Calu3 (cell line): ENCODE data around the gene CDC23. TPM values are rescaled to one million over a fixed set of nuclear protein-coding genes. Genes with fewer than 3 reads are reported as not detected.

Source experiments
- BruUV-seq: library from RNA; stranded (reverse); fragments of 400-500 nt; replicated peaks from 2 replicates; lab custom pipeline; 2021; lab: Mats Ljungman, UMichigan
- CTCF ChIA-PET: fragments of 300-600 bp; sonication (Branson Sonifier 250); formaldehyde crosslinking; loops from one replicate; lab custom pipeline; 2022; ENCODE audit warnings: antibody characterized with exemption; lab: Charles Lee
- DNase-seq: peaks from one replicate; pipeline ENCODE4 v3.0.0; 2022
- H3K27ac Mint-ChIP-seq: one replicate; pipeline ENCODE4 v1.8.0; 2022; ENCODE audit warnings: mixed read lengths; ENCODE audit not compliant: unreplicated experiment
- H3K27me3 Mint-ChIP-seq: one replicate; pipeline ENCODE4 v1.8.0; 2022; ENCODE audit warnings: mixed read lengths; ENCODE audit not compliant: unreplicated experiment
- H3K36me3 Mint-ChIP-seq: one replicate; pipeline ENCODE4 v1.8.0; 2022; ENCODE audit warnings: mild to moderate bottlenecking, moderate library complexity, mixed read lengths; ENCODE audit not compliant: insufficient read depth, unreplicated experiment
- H3K4me1 Mint-ChIP-seq: one replicate; pipeline ENCODE4 v1.8.0; 2022; ENCODE audit warnings: mild to moderate bottlenecking, low read depth, mixed read lengths; ENCODE audit not compliant: unreplicated experiment
- H3K4me3 Mint-ChIP-seq: one replicate; pipeline ENCODE4 v1.8.0; 2022; ENCODE audit warnings: mild to moderate bottlenecking, low read depth, moderate library complexity, mixed read lengths; ENCODE audit not compliant: unreplicated experiment
- H3K9me3 Mint-ChIP-seq: one replicate; pipeline ENCODE4 v1.8.0; 2022; ENCODE audit warnings: low read depth, mixed read lengths; ENCODE audit not compliant: unreplicated experiment
- CTCF ChIP-seq: fragments of 200-600 bp; IDR thresholded peaks from one replicate; pipeline ENCODE4 v1.8.0; 2022; ENCODE audit warnings: antibody characterized with exemption; ENCODE audit not compliant: unreplicated experiment
- intact Hi-C: fragments of 100-400 bp; cut with micrococcal nuclease; formaldehyde crosslinking; loops from one replicate; pipeline ENCODE4 v1.10.0; 2022; ENCODE audit not compliant: unreplicated experiment
- total RNA-seq: library from RNA; stranded (reverse); gene quantifications from 2 replicates; pipeline ENCODE4 v1.2.3, GENCODE V29; 2022

CDC23 gene
- total RNA-seq, 1 experiment from 2014 or later = 46.9 TPM

GRCh38 chr5:138234651-138235050, 21.5 kb upstream of the CDC23 start:
- Mint-ChIP-seq H3K27me3 (peaks cover 9% of the 10 kb centered on the region), H3K9me3 (no peaks in the 10 kb centered on the region), H3K4me1 (peaks cover 10% of the 10 kb centered on the region), H3K4me3 (no peak overlapping the region), H3K36me3 (no peaks in the 10 kb centered on the region), H3K27ac (no peak overlapping the region)
- CTCF ChIA-PET = no interaction called here
- no peak for DNase-seq
- BruUV-seq = no TSS peak
- no peak for TF ChIP-seq CTCF
- intact Hi-C loops = no loop called here

GRCh38 chr5:138233280-138233679, 20.2 kb upstream of the CDC23 start:
- no peak overlapping the region for H3K27ac Mint-ChIP-seq
- CTCF ChIA-PET = interaction anchor here (1.1 kb wide), 1 partner anchor 50 kb away, joined by 3 read pairs; no protein-coding TSS in a partner anchor
- H3K36me3 Mint-ChIP-seq = no peaks in the 10 kb centered on the region
- H3K4me3 Mint-ChIP-seq = no peak overlapping the region
- DNase-seq = no peak
- H3K9me3 Mint-ChIP-seq = no peaks in the 10 kb centered on the region
- intact Hi-C loops = no loop called here
- peaks cover 10% of the 10 kb centered on the region for H3K4me1 Mint-ChIP-seq
- no peak for TF ChIP-seq CTCF
- no peaks in the 10 kb centered on the region for H3K27me3 Mint-ChIP-seq
- BruUV-seq = no TSS peak

GRCh38 chr5:138230981-138231589, 18.0 kb upstream of the CDC23 start:
- CTCF ChIA-PET = interaction anchor here (0.5 kb wide), 1 partner anchor 11 kb away, joined by 4 read pairs; no protein-coding TSS in a partner anchor
- no peak overlapping the region for H3K4me3 Mint-ChIP-seq
- no peak for TF ChIP-seq CTCF
- intact Hi-C loops = no loop called here
- no TSS peak for BruUV-seq
- no peak overlapping the region for H3K27ac Mint-ChIP-seq
- no peaks in the 10 kb centered on the region for H3K27me3 Mint-ChIP-seq
- peaks cover 10% of the 10 kb centered on the region for H3K4me1 Mint-ChIP-seq
- peak; percentile 29 for DNase-seq
- no peaks in the 10 kb centered on the region for H3K9me3 Mint-ChIP-seq
- H3K36me3 Mint-ChIP-seq = no peaks in the 10 kb centered on the region

- Mint-ChIP-seq H3K4me3 (no peak overlapping the region), H3K27ac (no peak overlapping the region), H3K27me3 (no peaks in the 10 kb centered on the region), H3K4me1 (peaks cover 10% of the 10 kb centered on the region), H3K36me3 (no peaks in the 10 kb centered on the region), H3K9me3 (no peaks in the 10 kb centered on the region)
- intact Hi-C loops = no loop called here
- no TSS peak for BruUV-seq
- CTCF ChIA-PET = interaction anchor here (0.5 to 0.7 kb wide), 3 partner anchors 9 to 37 kb away, joined by 3 to 4 read pairs (median 3); no protein-coding TSS in a partner anchor
- no peak for TF ChIP-seq CTCF
- no peak for DNase-seq
Measured at GRCh38 chr5:138230261-138230660, 17.1 kb upstream of the CDC23 start.
